NCI-H2029 (cell line): ENCODE results near the gene DGKH.
"Not testable (repeated sequence)": the region's sequence is repeated elsewhere in the genome, so short reads cannot be mapped to it uniquely, and the experiment has no call there.

Experiments used
- DNase-seq: peaks from one replicate; lab custom pipeline; 2025; lab: John Stamatoyannopoulos, UW

Gene DGKH

GRCh38 chr13:42164557-42165125 is 116.2 kb downstream of the DGKH start:
- no peak for DNase-seq

- no peak for DNase-seq
Measured at GRCh38 chr13:42168496-42168895, 120.0 kb downstream of the DGKH start.

GRCh38 chr13:42170029-42170428 is 121.6 kb downstream of the DGKH start:
- no peak for DNase-seq

GRCh38 chr13:42173789-42174343 is 125.4 kb downstream of the DGKH start:
- no peak for DNase-seq

GRCh38 chr13:42174344-42175162 is 126.1 kb downstream of the DGKH start:
- no peak for DNase-seq

- no peak for DNase-seq
Measured at GRCh38 chr13:42176294-42176693, 127.8 kb downstream of the DGKH start.

GRCh38 chr13:42177189-42177588 is 128.7 kb downstream of the DGKH start:
- no peak for DNase-seq

GRCh38 chr13:42181381-42181953 is 133.0 kb downstream of the DGKH start:
- no peak for DNase-seq

- DNase-seq = no peak
Measured at GRCh38 chr13:42189061-42189460, 140.6 kb downstream of the DGKH start.

GRCh38 chr13:42190529-42190928 is 142.1 kb downstream of the DGKH start:
- no peak for DNase-seq

- no peak for DNase-seq
Measured at GRCh38 chr13:42211704-42212464, 163.4 kb downstream of the DGKH start.

- DNase-seq = no peak
Measured at GRCh38 chr13:42214446-42214845, 166.0 kb downstream of the DGKH start.

GRCh38 chr13:42215578-42216421 is 167.4 kb downstream of the DGKH start:
- no peak for DNase-seq

GRCh38 chr13:42216422-42216735 is 167.9 kb downstream of the DGKH start:
- DNase-seq = no peak

- no peak for DNase-seq
Measured at GRCh38 chr13:42218576-42218975, 170.1 kb downstream of the DGKH start.

- DNase-seq = no peak
Measured at GRCh38 chr13:42219051-42219450, 170.6 kb downstream of the DGKH start.

- no peak for DNase-seq
Measured at GRCh38 chr13:42219876-42220275, 171.4 kb downstream of the DGKH start.

GRCh38 chr13:42221121-42221765 is 172.8 kb downstream of the DGKH start:
- no peak for DNase-seq

GRCh38 chr13:42223681-42224080 is 175.2 kb downstream of the DGKH start:
- no peak for DNase-seq

- DNase-seq = no peak
Measured at GRCh38 chr13:42225051-42225450, 176.6 kb downstream of the DGKH start.

- not testable (repeated sequence) for DNase-seq
Measured at GRCh38 chr13:42226759-42227158, 178.3 kb downstream of the DGKH start.
